ENCODE data around the gene EXPH5.

Gene EXPH5

DNA sequence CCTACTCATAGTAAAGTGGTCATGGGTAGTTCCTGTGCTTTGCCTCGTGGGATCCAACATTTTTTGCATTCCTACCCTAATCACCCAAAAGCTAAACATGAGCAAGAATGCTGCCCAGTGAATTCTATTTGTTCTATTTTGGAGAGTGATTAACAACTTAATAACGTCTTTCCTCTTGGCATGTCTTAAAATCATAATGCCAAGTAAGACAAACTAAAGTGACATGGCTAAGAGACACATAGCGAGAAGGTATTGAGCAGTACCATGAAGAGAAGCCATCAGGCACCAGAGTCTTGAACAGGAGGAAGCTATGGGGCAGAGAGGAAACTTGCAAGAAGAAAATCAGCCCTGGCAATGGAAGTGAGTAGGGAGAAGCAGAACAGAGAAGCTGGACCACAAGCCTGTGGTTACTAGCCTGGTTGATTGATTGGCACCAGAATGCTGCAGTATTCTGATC, 32.0 kb downstream of the EXPH5 start:
- no peak for DNase-seq

DNA sequence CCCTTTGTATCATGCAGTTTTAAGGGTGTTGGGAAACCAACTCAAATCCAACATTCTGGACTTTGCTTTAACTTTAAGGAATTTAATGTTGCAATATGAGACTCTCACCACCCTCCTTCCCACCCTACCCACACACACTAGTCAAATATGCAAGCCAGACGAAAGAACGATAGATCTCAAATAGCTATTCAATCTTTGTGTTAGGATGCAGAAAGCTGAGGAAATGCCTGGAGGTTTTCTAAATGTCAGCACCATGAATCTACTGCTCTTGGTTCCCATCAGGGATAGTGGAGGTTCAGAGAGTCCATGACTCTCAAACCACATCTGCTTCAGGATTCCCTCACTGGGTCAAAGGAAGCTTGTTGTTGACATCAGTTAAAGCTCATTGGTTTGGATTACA, 33.7 kb downstream of the EXPH5 start:
- no peak for DNase-seq

- no peak for DNase-seq
Measured at GRCh38 chr11:108559340-108559739, 34.2 kb downstream of the EXPH5 start.

GRCh38 chr11:108558222-108558621, 35.3 kb downstream of the EXPH5 start:
- no peak for DNase-seq

- no peak for DNase-seq
Measured at GRCh38 chr11:108556019-108556418, 37.5 kb downstream of the EXPH5 start.

DNA sequence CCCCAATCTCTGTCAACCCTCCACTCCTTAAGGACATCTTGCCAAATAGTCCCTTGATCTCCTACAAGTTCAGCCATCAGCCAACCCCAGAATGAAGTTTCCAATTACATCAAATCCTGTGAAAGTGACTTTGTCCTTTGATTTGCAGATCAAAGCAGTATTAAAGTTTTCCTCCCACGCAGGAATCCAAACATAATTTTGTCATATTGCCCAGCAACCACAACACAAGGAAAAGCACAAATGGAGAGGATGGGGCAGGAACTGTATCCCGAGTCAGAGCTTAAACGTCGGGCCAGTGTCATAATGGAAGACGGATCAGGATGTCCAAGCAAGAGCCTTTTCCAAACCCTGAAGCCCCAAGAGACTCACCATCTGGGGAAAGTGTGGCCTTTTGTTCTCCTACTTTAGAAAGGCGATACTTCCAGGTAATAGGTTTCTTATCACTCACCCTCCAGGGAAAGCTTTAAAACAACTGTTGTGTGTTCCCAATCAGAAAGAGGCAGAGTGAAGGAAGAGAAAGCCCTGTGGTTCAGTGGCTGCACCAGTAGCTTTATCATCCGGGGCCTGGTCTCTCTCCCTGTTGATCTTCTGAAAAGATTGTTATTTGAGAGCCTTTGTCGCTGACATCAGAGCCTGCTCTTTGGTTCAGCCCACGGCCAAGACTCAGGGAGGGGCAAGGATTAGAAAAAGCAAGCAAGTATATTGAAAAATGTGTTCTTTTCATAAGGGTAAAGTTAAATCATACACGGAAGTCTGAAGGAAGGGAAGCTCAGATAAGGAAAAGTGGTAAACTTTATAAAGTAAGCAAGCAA, 41.7 kb downstream of the EXPH5 start:
- no peak for DNase-seq

- no peak for DNase-seq
Measured at GRCh38 chr11:108549319-108549885, 44.2 kb downstream of the EXPH5 start.

DNA sequence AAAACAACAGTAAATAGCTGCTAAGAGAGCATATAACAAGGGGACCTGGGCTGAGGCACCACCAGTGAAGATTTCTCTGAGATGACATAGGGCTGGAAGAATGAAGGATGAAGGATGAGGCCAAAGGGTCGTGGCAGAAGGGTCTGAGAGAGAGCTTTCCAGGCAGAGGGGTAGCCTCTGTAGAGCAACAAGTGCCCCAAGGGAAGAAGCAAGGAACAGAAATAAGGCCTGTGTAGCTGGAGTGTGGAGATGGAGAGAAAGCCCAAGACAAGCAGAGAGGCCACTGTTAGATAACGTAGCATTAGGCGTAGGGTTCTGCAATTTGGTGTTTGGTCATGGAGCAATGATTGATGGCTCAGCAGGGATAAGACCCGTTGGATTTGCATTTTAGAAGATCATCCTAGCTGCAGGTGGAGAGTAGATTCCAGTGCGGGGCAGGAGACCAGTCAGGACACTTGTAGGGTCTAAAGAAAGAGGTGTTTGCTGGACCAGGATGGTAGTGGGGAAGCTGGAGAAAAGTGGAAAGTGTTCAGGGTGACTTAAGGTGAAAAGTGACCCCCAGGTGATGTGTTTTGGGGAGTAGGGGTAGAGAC, 47.6 kb downstream of the EXPH5 start:
- no peak for DNase-seq

- no peak for DNase-seq
Measured at GRCh38 chr11:108543316-108543964, 50.1 kb downstream of the EXPH5 start.

DNA sequence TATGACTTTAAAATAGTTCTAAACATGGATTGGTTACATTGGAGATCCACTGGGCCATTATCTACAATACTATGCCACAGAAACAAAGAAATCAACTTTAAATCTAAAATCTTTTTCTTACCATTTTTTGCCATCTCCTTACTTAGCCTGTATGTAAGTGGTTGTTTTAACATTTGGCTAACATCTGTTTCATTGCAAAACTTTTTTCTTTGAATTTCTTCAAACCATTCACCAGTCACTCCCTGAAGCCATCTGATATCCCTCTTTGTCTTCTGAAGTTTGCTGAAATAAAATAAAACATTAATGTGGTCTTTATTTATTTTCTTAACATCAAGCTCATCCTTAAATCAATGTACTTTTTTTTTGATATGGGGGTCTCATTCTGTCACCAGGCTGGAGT, 52.0 kb downstream of the EXPH5 start:
- no peak for DNase-seq

- DNase-seq: no peak
Measured at GRCh38 chr11:108538502-108538901, 55.1 kb downstream of the EXPH5 start.

GRCh38 chr11:108538022-108538424, 55.5 kb downstream of the EXPH5 start:
- DNase-seq: no peak

- no peak for DNase-seq
Measured at GRCh38 chr11:108536783-108537182, 56.8 kb downstream of the EXPH5 start.

- no peak for DNase-seq
Measured at GRCh38 chr11:108535384-108535955, 58.1 kb downstream of the EXPH5 start.

GRCh38 chr11:108534274-108534882, 59.2 kb downstream of the EXPH5 start:
- no peak for DNase-seq

DNA sequence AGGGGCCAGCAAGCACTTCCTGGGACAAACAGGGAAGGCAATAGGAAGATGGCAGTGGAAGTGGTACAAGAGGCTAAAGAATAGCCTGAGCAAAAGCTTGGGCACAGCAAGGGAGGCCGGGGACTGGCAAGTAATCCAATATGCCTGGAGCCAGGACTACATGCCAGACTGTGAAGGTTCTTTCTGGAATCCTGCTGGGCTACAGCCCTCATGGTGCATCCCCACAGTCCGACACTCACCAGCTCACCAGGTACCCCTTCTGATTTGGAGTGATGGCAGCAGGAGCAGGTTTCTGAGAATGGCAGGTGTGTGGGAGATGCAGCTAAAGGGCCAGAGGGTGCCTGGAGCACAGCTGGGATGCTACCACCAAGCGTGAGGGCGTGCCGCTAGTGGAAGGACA, 63.1 kb downstream of the EXPH5 start:
- no peak for DNase-seq

DNA sequence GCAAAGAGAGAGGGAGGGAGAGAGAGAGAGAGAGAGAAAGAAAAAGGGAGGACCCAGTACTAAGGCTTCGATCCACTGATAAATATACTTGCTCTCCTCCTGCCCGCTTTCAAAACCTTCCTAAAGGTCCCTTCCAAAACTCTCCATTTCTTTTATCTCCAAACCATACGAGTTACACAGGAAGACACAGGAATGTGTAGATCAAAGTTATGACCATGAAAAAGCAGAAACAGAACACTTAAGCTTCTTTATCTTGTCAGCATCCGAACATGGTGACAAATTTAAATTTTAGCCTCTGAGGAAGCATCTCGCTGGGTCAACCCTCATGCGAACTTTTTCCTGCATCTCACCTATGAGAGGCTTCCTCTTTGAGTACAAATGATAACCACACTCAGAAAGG, 66.2 kb downstream of the EXPH5 start:
- DNase-seq: no peak

DNA sequence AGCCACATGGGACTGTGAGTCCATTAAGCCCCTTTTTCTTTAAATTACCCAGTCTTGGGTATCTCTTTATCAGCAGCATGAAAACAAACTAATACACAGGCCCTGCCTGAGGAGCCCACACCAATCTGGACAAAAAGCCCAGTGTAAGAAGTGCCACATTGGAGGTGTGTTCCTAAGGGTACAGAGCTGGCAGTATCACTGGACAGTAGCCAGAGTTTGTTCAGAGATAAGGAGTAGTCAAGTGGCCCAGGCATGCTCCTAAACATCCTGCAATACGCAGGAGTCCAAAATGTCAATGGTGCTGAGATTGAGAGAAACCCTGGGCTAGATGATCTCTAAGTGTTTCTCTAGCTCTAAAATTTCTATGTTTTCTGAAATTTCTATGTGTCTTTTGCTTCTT, 68.4 kb downstream of the EXPH5 start:
- DNase-seq: no peak

DNA sequence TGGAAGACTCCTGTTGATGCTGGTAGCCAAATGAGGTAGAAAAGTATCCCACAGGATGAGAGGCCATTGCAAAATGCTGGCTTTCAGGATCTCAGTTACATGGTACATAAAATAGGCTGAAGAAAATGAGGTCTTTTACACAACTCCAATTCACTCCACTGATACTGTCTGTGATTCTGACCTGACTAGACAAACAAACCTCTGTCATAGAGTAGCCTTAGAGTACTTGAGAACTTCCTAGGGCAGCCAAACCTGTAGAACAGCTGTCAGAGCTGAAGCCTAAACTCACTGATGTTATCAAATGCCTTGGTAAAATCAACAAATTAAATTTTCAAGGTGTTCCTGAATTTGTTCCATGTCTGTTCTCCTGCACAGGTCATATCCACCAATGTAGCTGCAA, 69.1 kb downstream of the EXPH5 start:
- no peak for DNase-seq

DNA sequence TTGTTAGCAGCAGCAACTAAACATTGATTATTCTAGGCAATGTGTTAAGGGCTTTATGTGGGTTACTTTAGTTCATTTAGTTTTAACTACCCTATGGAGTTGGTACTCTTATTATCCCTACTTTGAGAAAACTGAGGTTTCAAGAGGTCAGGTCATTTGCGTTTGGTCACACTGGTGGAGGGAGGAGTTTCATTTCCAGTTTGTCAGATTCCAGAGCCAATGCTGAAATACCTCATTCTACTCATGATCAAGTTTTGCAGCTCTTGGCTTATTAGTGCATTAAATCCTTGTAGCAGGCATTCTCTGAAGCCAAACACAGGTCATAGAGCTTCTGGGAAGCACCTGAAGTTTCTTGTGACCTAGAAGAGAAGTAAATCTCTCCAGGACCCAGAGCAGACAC, 71.2 kb downstream of the EXPH5 start:
- no peak for DNase-seq

- no peak for DNase-seq
Measured at GRCh38 chr11:108518581-108518980, 75.0 kb downstream of the EXPH5 start.

- DNase-seq: no peak
Measured at GRCh38 chr11:108516125-108516524, 77.4 kb downstream of the EXPH5 start.

DNA sequence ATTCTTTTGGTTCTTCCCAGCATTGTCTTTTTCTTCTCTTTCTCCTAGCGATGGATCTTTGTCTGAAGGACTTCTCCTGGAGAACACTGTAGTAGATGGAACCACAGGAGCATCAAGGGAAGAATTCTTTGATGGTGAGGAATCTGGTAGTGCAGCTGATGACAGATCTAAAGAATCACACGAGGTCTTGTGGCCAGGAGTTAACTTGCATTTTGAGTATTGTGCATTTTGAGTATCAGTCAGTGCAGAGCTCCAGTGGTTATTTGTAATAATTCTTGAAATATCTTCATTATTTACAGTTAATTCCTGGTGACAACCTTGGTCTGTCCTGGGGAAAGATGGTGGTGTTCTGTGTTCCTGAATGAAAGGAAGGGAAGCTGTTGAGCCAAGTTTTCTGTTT, 80.9 kb downstream of the EXPH5 start:
- no peak for DNase-seq

All from NCI-H526 (cell line).